GM12875 (cell line): Measurements from ENCODE around the gene BCL11B.

Source experiments
- H3K4me3 ChIP-seq: one replicate; pipeline ENCODE4 v1.5.1; 2011; ENCODE audit warnings: low read depth, low read length, control low read depth
- CTCF ChIP-seq: IDR thresholded peaks from 2 replicates; pipeline ENCODE4 v1.5.1; 2011; ENCODE audit warnings: low read depth, mild to moderate bottlenecking, control low read depth, inconsistent platforms, low read length, moderate library complexity, borderline replicate concordance; ENCODE audit not compliant: insufficient read depth

Gene BCL11B

GRCh38 chr14:99252940-99253868, 18.8 kb downstream of the BCL11B start:
- H3K4me3 ChIP-seq, result no peak overlapping the region
- no peak for TF ChIP-seq CTCF

- H3K4me3 ChIP-seq, result no peak overlapping the region
- TF ChIP-seq CTCF, result no peak
Measured at GRCh38 chr14:99252443-99252939, 19.5 kb downstream of the BCL11B start.

GRCh38 chr14:99251721-99252120, 20.3 kb downstream of the BCL11B start:
- no peak for TF ChIP-seq CTCF

GRCh38 chr14:99250636-99251208, 21.3 kb downstream of the BCL11B start:
- no peak overlapping the region for H3K4me3 ChIP-seq
- no peak for TF ChIP-seq CTCF

More at GRCh38 chr14:99251721-99252120, 20.3 kb downstream of the BCL11B start:
- no peak overlapping the region for H3K4me3 ChIP-seq

GRCh38 chr14:99249389-99249788, 22.6 kb downstream of the BCL11B start:
- no peak for TF ChIP-seq CTCF
- H3K4me3 ChIP-seq, result no peak overlapping the region

GRCh38 chr14:99248761-99249171, 23.2 kb downstream of the BCL11B start:
- no peak overlapping the region for H3K4me3 ChIP-seq
- TF ChIP-seq CTCF, result no peak
